Measurements from ENCODE around the gene FADS2. TPM values are rescaled to one million over a fixed set of nuclear protein-coding genes. Genes with fewer than 3 reads are reported as not detected.
A peak's percentile ranks its signal among the peaks of the same experiment; 100 is the strongest.

FADS2 gene
- polyA plus RNA-seq, 2 of the 4 experiments (the other 2 are of a cell fraction) = 215 to 391 TPM

- WGBS (ENCODE audit: missing lambda C conversion rate) = 35% methylated on average over 4 of the region's 32 CpGs
- Histone ChIP-seq H3K4me2 (peak overlapping the region; percentile 93), H3K27ac (peak overlapping the region; percentile 79 to 94), H3K4me1 (peaks cover 23% of the 10 kb centered on the region), H3K9me3 (no peaks in the 10 kb centered on the region), H3K4me3 (peak overlapping the region; percentile 63)
- ATAC-seq (peak; percentile 1 to 3; a peak in 2 of 6 replicates), FAIRE-seq (no peak), DNase-seq (ENCODE audit: low read depth in 1 of 2, low spot score in 1 of 2) (no peak)
- TF ChIP-seq CHD2 (IDR thresholded peaks at IDR 0.05; ENCODE audit: low read length, partially characterized antibody) (no peak), E2F6 (IDR thresholded peaks at IDR 0.05; ENCODE audit: borderline replicate concordance, low read depth) (no peak), REST (IDR thresholded peaks at IDR 0.05) (no peak), HMGXB4 (CRISPR knock-in tag; IDR thresholded peaks at IDR 0.05; ENCODE audit: borderline replicate concordance) (no peak), RARB (CRISPR knock-in tag; IDR thresholded peaks at IDR 0.05) (no peak), CTCF (IDR thresholded peaks at IDR 0.05) (no peak), RNF2 (IDR thresholded peaks at IDR 0.05; ENCODE audit: borderline replicate concordance, low read depth) (no peak), EP300 (IDR thresholded peaks at IDR 0.05) (no peak), EHF (CRISPR knock-in tag; IDR thresholded peaks at IDR 0.05) (no peak), CEBPB (IDR thresholded peaks at IDR 0.05) (no peak), SMC3 (IDR thresholded peaks at IDR 0.05) (no peak), USF2 (IDR thresholded peaks at IDR 0.05) (no peak), JUNB (IDR thresholded peaks at IDR 0.05) (no peak)
- CTCF ChIA-PET = interaction anchor here (4.0 to 11.5 kb wide), 2 partner anchors 17 to 31 kb away, joined by 21 to 198 read pairs; no protein-coding TSS in a partner anchor
- POLR2A ChIA-PET = no interaction called here
These were observed 88.7 kb downstream of the FADS2 start for GRCh38 chr11:61916737-61917333.

Small RNAs within 50 kb of the gene (small RNA-seq; reads per million reads assigned to genes)
- gene MIR6746 = 0 reads per million in 6 experiments

Other genes starting within 250 kb of the FADS2 start
- 0.37 and 0.38 TPM in 2 replicates for gene SYT7, start 247.2 kb upstream of the FADS2 start, polyA plus RNA-seq (2011; rRNA removed)
- gene SYT7, start 247.2 kb upstream of the FADS2 start, polyA plus RNA-seq (2017; fragmentation: RNase III; extraction: RNeasy Plus Mini Kit Qiagen cat#74134 plus additional on column Dnase treatment) = 0.78 to 1.0 TPM (median 1.0 TPM) in 3 replicates
- 0.93 and 1.2 TPM in 2 replicates for gene DAGLA, start 147.9 kb upstream of the FADS2 start, polyA plus RNA-seq (2011; rRNA removed)
- 2.2 to 2.5 TPM (median 2.5 TPM) in 3 replicates for gene DAGLA, start 147.9 kb upstream of the FADS2 start, polyA plus RNA-seq (2017; fragmentation: RNase III; extraction: RNeasy Plus Mini Kit Qiagen cat#74134 plus additional on column Dnase treatment)
- 14.7 and 28.4 TPM in 2 replicates for gene MYRF, start 75.7 kb upstream of the FADS2 start, polyA plus RNA-seq (2011; rRNA removed)
- gene MYRF, start 75.7 kb upstream of the FADS2 start, polyA plus RNA-seq (2017; fragmentation: RNase III; extraction: RNeasy Plus Mini Kit Qiagen cat#74134 plus additional on column Dnase treatment) = 19.2 to 22.3 TPM (median 21.2 TPM) in 3 replicates
- 280 and 375 TPM in 2 replicates for gene TMEM258, start 35.7 kb upstream of the FADS2 start, polyA plus RNA-seq (2011; rRNA removed)
- 232 to 262 TPM (median 257 TPM) in 3 replicates for gene TMEM258, start 35.7 kb upstream of the FADS2 start, polyA plus RNA-seq (2017; fragmentation: RNase III; extraction: RNeasy Plus Mini Kit Qiagen cat#74134 plus additional on column Dnase treatment)
- gene FEN1, start 35.4 kb upstream of the FADS2 start, polyA plus RNA-seq (2011; rRNA removed) = 36.3 and 38.4 TPM in 2 replicates
- gene FEN1, start 35.4 kb upstream of the FADS2 start, polyA plus RNA-seq (2017; fragmentation: RNase III; extraction: RNeasy Plus Mini Kit Qiagen cat#74134 plus additional on column Dnase treatment) = 99.7 to 105 TPM (median 104 TPM) in 3 replicates
- gene FADS1, start 11.3 kb upstream of the FADS2 start, polyA plus RNA-seq (2011; rRNA removed) = 163 and 175 TPM in 2 replicates
- gene FADS1, start 11.3 kb upstream of the FADS2 start, polyA plus RNA-seq (2017; fragmentation: RNase III; extraction: RNeasy Plus Mini Kit Qiagen cat#74134 plus additional on column Dnase treatment) = 121 to 205 TPM (median 189 TPM) in 3 replicates
- gene FADS3, start 63.2 kb downstream of the FADS2 start, polyA plus RNA-seq (2011; rRNA removed) = 17.5 and 22.3 TPM in 2 replicates
- 36.3 to 43.5 TPM (median 42.9 TPM) in 3 replicates for gene FADS3, start 63.2 kb downstream of the FADS2 start, polyA plus RNA-seq (2017; fragmentation: RNase III; extraction: RNeasy Plus Mini Kit Qiagen cat#74134 plus additional on column Dnase treatment)
- 3.8 and 5.8 TPM in 2 replicates for gene RAB3IL1, start 89.3 kb downstream of the FADS2 start, polyA plus RNA-seq (2011; rRNA removed)
- 5.0 to 6.6 TPM (median 6.2 TPM) in 3 replicates for gene RAB3IL1, start 89.3 kb downstream of the FADS2 start, polyA plus RNA-seq (2017; fragmentation: RNase III; extraction: RNeasy Plus Mini Kit Qiagen cat#74134 plus additional on column Dnase treatment)
- 1.2 and 1.5 TPM in 2 replicates for gene BEST1, start 122.1 kb downstream of the FADS2 start, polyA plus RNA-seq (2011; rRNA removed)
- 0.98 to 2.1 TPM (median 1.9 TPM) in 3 replicates for gene BEST1, start 122.1 kb downstream of the FADS2 start, polyA plus RNA-seq (2017; fragmentation: RNase III; extraction: RNeasy Plus Mini Kit Qiagen cat#74134 plus additional on column Dnase treatment)
- gene FTH1, start 139.3 kb downstream of the FADS2 start, polyA plus RNA-seq (2011; rRNA removed) = 2,791 and 4,959 TPM in 2 replicates
- gene FTH1, start 139.3 kb downstream of the FADS2 start, polyA plus RNA-seq (2017; fragmentation: RNase III; extraction: RNeasy Plus Mini Kit Qiagen cat#74134 plus additional on column Dnase treatment) = 12,354 to 13,747 TPM (median 12,799 TPM) in 3 replicates

Data from A549 (cell line).